ENCODE data around the gene ARID1B. TPM values are rescaled to one million over a fixed set of nuclear protein-coding genes. Genes with fewer than 3 reads are reported as not detected.

ARID1B gene
- total RNA-seq, 1 donor from 2014 or later: 101 TPM

DNA sequence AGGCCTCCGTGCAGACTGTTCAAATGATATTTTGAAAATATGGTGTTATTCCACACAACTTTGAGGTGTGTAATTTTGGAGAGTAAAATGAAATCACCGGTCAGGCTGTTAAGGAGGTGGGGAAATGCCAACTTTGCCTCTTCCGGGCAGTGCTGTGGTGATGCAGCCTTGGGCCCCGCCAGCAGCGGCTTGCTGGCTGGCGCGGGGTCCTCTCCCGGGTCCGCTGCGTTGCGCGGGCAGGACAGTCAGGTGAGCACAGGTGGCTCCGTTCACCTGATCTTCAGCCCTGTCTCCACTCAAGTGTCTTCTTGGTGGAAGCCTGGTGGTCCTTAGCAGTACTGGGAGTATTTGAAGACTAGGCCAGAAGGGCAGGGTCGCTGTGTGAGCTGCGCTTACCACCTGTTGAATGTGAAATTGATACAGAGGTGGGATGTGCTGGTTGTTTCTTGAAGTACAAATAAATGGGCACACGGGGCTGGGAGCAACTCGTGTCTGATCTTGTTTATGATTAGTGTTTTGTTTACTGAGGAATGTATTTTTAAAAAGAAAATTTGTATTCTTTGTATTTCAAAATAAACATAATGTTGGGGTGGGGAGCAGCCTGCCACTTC lies 184.2 kb downstream of the ARID1B start:
- no peak overlapping the region for H3K27ac Mint-ChIP-seq (ENCODE audit: unreplicated experiment)
- H3K36me3 Mint-ChIP-seq (ENCODE audit: low read depth): no peaks in the 10 kb centered on the region
- H3K27me3 Mint-ChIP-seq (ENCODE audit: low read depth): no peaks in the 10 kb centered on the region
- no peak for DNase-seq (ENCODE audit: low read depth, low spot score)
- H3K4me3 Mint-ChIP-seq: no peak overlapping the region
- H3K4me1 Mint-ChIP-seq: peaks cover 18% of the 10 kb centered on the region
- TF ChIP-seq, protein P1, sequence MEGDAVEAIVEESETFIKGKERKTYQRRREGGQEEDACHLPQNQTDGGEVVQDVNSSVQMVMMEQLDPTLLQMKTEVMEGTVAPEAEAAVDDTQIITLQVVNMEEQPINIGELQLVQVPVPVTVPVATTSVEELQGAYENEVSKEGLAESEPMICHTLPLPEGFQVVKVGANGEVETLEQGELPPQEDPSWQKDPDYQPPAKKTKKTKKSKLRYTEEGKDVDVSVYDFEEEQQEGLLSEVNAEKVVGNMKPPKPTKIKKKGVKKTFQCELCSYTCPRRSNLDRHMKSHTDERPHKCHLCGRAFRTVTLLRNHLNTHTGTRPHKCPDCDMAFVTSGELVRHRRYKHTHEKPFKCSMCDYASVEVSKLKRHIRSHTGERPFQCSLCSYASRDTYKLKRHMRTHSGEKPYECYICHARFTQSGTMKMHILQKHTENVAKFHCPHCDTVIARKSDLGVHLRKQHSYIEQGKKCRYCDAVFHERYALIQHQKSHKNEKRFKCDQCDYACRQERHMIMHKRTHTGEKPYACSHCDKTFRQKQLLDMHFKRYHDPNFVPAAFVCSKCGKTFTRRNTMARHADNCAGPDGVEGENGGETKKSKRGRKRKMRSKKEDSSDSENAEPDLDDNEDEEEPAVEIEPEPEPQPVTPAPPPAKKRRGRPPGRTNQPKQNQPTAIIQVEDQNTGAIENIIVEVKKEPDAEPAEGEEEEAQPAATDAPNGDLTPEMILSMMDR (conservative IDR thresholded peaks at IDR 0.05): no peak
- peaks cover 2% of the 10 kb centered on the region for H3K9me3 Mint-ChIP-seq

- DNase-seq (ENCODE audit: low read depth, low spot score): no peak
- Mint-ChIP-seq H3K36me3 (ENCODE audit: low read depth) (no peaks in the 10 kb centered on the region), H3K27me3 (ENCODE audit: low read depth) (no peaks in the 10 kb centered on the region), H3K9me3 (peaks cover 2% of the 10 kb centered on the region), H3K4me3 (no peak overlapping the region), H3K27ac (ENCODE audit: unreplicated experiment) (peak overlapping the region; percentile 89), H3K4me1 (peaks cover 29% of the 10 kb centered on the region)
- TF ChIP-seq, protein P1 (conservative IDR thresholded peaks at IDR 0.05): no peak
Measured at GRCh38 chr6:156963712-156964700, 186.8 kb downstream of the ARID1B start.

DNA sequence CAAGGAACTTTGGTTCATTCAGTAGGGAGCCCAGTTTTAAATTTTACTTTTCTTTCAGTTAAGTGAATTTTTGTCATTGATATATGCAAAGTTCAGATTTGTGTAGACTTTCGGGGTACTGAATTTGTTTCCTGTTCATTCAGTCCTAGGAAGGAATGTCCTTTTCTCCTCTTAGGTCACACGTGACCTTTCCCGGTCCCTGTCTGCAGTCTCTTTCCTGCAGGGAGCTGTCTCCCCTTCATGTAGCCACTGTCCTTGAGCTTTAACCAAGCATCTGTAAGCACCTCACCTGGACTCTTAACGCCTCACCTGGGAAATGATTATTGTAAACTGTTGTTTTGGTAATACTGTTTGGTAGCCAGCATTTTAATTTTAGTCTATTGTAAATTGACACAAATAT lies 190.7 kb downstream of the ARID1B start:
- DNase-seq (ENCODE audit: low read depth, low spot score): no peak
- TF ChIP-seq, protein P1 (conservative IDR thresholded peaks at IDR 0.05): no peak
- Mint-ChIP-seq H3K27ac (ENCODE audit: unreplicated experiment) (no peak overlapping the region), H3K27me3 (ENCODE audit: low read depth) (no peaks in the 10 kb centered on the region), H3K9me3 (peaks cover 2% of the 10 kb centered on the region), H3K4me3 (no peak overlapping the region), H3K4me1 (peaks cover 31% of the 10 kb centered on the region), H3K36me3 (ENCODE audit: low read depth) (no peaks in the 10 kb centered on the region)

- Mint-ChIP-seq H3K27me3 (ENCODE audit: low read depth) (no peaks in the 10 kb centered on the region), H3K9me3 (no peaks in the 10 kb centered on the region), H3K4me1 (peaks cover 32% of the 10 kb centered on the region), H3K27ac (ENCODE audit: unreplicated experiment) (no peak overlapping the region), H3K4me3 (no peak overlapping the region), H3K36me3 (ENCODE audit: low read depth) (no peaks in the 10 kb centered on the region)
- no peak for DNase-seq (ENCODE audit: low read depth, low spot score)
- TF ChIP-seq, protein P1 (conservative IDR thresholded peaks at IDR 0.05): no peak
Measured at GRCh38 chr6:156969233-156969632, 192.1 kb downstream of the ARID1B start.

- H3K36me3 Mint-ChIP-seq (ENCODE audit: low read depth): peaks cover 2% of the 10 kb centered on the region
- no peak overlapping the region for H3K27ac Mint-ChIP-seq (ENCODE audit: unreplicated experiment)
- peaks cover 32% of the 10 kb centered on the region for H3K4me1 Mint-ChIP-seq
- H3K4me3 Mint-ChIP-seq: no peak overlapping the region
- no peaks in the 10 kb centered on the region for H3K9me3 Mint-ChIP-seq
- TF ChIP-seq, protein P1 (conservative IDR thresholded peaks at IDR 0.05): no peak
- H3K27me3 Mint-ChIP-seq (ENCODE audit: low read depth): no peaks in the 10 kb centered on the region
- DNase-seq (ENCODE audit: low read depth, low spot score): no peak
Measured at GRCh38 chr6:156970595-156971112, 193.5 kb downstream of the ARID1B start.

All from neural crest cell (in vitro differentiated cells).